ENCODE measurements around the gene PRKCB.

DNA sequence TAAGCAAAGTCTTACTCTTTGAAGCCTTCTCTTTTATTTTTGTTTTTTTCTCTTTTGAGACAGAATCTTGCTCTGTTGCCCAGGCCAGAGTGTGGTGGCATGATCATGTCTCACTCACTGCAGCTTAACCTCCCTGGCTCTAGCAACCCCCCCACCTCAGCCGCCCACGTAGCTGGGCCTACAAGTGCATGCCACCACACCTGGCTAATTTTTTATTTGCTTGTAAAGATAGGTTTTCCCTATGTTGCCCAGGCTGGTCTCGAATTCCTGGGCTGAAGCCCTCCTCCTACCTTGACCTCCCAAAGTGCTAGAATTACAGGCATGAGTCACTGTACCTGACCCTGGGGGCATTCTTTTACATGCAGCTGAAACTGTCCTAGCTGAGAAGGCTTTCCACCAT, 154.7 kb downstream of the PRKCB start:
- no peak for TF ChIP-seq POLR2A (IDR thresholded peaks at IDR 0.05)
- TF ChIP-seq, protein P1, sequence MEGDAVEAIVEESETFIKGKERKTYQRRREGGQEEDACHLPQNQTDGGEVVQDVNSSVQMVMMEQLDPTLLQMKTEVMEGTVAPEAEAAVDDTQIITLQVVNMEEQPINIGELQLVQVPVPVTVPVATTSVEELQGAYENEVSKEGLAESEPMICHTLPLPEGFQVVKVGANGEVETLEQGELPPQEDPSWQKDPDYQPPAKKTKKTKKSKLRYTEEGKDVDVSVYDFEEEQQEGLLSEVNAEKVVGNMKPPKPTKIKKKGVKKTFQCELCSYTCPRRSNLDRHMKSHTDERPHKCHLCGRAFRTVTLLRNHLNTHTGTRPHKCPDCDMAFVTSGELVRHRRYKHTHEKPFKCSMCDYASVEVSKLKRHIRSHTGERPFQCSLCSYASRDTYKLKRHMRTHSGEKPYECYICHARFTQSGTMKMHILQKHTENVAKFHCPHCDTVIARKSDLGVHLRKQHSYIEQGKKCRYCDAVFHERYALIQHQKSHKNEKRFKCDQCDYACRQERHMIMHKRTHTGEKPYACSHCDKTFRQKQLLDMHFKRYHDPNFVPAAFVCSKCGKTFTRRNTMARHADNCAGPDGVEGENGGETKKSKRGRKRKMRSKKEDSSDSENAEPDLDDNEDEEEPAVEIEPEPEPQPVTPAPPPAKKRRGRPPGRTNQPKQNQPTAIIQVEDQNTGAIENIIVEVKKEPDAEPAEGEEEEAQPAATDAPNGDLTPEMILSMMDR (IDR thresholded peaks at IDR 0.05): no peak

Data from testis (tissue), 2 donors.